ENCODE measurements around the gene ZSCAN26.

The ZSCAN26 gene

DNA sequence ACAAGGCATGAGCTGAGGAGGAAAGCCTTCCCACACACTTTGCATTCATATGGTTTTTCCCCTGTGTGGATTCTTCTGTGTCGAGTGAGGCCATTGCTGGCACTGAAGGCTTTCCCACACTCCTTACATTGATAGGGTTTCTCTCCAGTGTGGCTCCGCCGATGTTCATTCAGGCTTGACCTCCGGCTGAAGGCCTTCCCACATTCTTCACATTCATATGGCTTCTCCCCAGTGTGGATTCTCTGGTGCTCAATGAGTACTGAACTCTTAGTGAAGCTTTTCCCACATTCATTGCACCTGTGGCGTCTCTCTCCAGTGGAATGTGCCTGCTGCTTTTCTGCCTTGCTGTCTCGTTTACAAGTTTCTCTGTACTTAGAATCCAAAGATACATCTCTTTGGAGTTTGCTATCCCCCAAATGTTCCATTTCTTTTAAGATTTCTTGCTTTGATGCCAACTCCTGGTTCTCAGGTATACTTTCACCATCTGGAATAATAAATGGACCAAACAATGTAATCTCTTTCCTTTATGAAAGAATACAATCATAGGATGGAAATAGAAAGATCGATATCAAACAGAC is 59.5 kb downstream of the ZSCAN26 start:
- DNase-seq = no peak
